ENCODE data around the gene PPIP5K2. TPM values are rescaled to one million over a fixed set of nuclear protein-coding genes. Genes with fewer than 3 reads are reported as not detected.

The PPIP5K2 gene
- total RNA-seq, 2 donors from 2014 or later, result 23.9 to 24.9 TPM

DNA sequence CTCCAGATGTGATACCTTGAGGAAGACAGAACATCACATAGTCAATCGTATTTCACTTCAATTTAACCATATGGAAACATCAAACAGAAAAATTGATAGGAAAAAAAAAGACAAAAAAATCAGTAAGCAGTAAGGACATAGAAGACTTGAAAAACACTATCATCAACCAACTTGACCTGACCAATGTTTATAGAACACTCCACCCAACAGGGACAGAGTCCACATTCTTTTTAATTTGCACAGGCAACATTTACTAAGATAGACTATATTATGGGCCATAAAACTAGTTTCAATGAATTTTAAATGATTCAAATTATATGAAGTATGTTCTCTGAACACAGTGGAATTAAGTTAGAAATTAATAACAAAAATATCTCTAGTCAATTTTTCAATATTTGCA is 117.7 kb downstream of the PPIP5K2 start:
- intact Hi-C loops (cut with DNase I), result no loop called here
- Histone ChIP-seq H3K27ac (no peak overlapping the region), H3K27me3 (replicated peaks; ENCODE audit: insufficient read depth) (no peaks in the 10 kb centered on the region), H3K9me3 (no peaks in the 10 kb centered on the region), H3K36me3 (no peaks in the 10 kb centered on the region), H3K4me3 (no peak overlapping the region), H3K4me1 (replicated peaks) (no peaks in the 10 kb centered on the region)
- no peak for TF ChIP-seq POLR2A (IDR thresholded peaks at IDR 0.05)
- TF ChIP-seq, protein P1, sequence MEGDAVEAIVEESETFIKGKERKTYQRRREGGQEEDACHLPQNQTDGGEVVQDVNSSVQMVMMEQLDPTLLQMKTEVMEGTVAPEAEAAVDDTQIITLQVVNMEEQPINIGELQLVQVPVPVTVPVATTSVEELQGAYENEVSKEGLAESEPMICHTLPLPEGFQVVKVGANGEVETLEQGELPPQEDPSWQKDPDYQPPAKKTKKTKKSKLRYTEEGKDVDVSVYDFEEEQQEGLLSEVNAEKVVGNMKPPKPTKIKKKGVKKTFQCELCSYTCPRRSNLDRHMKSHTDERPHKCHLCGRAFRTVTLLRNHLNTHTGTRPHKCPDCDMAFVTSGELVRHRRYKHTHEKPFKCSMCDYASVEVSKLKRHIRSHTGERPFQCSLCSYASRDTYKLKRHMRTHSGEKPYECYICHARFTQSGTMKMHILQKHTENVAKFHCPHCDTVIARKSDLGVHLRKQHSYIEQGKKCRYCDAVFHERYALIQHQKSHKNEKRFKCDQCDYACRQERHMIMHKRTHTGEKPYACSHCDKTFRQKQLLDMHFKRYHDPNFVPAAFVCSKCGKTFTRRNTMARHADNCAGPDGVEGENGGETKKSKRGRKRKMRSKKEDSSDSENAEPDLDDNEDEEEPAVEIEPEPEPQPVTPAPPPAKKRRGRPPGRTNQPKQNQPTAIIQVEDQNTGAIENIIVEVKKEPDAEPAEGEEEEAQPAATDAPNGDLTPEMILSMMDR (IDR thresholded peaks at IDR 0.05), result no peak
- TF ChIP-seq POLR2AphosphoS5 (IDR thresholded peaks at IDR 0.05), result no peak
- 90% methylated on average over 1 of the region's 1 CpG for WGBS
- DNase-seq (ENCODE audit: low spot score), result no peak

DNA sequence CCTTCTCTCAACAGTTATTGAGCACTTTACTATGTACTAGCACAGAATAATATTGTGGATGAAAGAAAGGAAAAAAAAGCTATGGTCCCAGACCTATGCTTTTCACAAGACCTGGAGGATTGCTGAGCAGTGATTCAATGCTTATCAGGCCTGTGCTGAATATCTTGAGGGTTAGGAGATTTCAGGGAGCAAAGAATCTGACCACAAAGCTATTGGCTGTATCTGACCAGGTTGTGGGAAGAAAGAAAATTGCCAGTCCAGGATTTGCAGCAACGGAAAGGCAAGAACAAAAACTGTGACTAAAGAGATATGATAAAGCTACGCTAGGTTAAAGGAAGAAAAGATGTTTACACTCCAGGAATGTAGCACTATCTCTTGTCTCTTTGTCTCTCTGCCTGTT is 123.6 kb downstream of the PPIP5K2 start:
- no peak overlapping the region for H3K4me3 ChIP-seq
- DNase-seq (ENCODE audit: low spot score), result no peak
- H3K27me3 ChIP-seq (replicated peaks; ENCODE audit: insufficient read depth), result no peaks in the 10 kb centered on the region
- intact Hi-C loops (cut with DNase I), result no loop called here
- no peaks in the 10 kb centered on the region for H3K9me3 ChIP-seq
- 59% methylated on average over 2 of the region's 2 CpGs for WGBS
- H3K27ac ChIP-seq, result no peak overlapping the region
- TF ChIP-seq POLR2AphosphoS5 (IDR thresholded peaks at IDR 0.05), result no peak
- TF ChIP-seq, protein P1 (IDR thresholded peaks at IDR 0.05), result no peak
- TF ChIP-seq POLR2A (IDR thresholded peaks at IDR 0.05), result no peak
- no peaks in the 10 kb centered on the region for H3K4me1 ChIP-seq (replicated peaks)
- no peaks in the 10 kb centered on the region for H3K36me3 ChIP-seq

DNA sequence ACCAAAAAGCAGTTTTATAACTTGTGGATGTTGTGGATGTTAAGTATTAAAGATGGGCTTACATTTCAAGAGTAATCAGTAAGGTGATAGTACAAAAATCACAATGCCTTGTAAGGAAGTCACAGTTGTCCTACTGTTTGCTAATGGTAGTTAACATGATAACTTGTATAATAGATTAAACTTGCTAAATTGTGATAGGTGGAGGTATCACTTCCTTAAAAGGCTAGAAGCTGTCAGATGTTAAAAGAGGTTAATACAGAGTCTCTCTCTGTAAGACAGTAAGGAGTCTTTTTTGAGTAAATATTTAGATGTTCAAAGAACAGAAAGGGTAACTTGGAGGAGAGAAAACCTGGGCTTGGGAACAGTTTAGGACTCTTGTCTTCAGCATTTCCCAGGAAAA is 124.3 kb downstream of the PPIP5K2 start:
- Histone ChIP-seq H3K4me3 (no peak overlapping the region), H3K27ac (no peak overlapping the region)
- no peak for DNase-seq (ENCODE audit: low spot score)

DNA sequence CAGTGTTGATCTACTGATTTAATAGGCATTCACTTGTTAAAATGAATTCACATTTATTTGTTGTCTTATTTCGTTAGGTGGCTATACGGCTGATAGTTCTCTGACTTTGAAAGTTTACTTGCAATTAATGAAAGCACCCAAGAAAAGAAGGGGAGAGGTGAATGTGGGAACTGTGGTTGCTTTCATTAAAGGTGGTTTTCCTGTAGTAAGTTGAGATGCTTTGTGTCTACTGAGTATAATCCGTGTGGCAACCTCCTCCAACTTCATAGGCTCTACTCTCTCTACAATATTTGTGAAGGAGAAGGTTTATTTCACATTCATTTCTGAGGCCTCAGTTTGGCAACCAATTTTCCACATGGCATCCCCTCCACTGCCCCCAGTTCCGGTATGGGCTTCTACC is 125.7 kb downstream of the PPIP5K2 start:
- intact Hi-C loops (cut with DNase I), result no loop called here

More for the DNA sequence above, 124.3 kb downstream of the PPIP5K2 start:
- H3K4me1 ChIP-seq (replicated peaks), result no peaks in the 10 kb centered on the region
- intact Hi-C loops (cut with DNase I), result no loop called here
- no peak for TF ChIP-seq POLR2A (IDR thresholded peaks at IDR 0.05)
- no peak for TF ChIP-seq POLR2AphosphoS5 (IDR thresholded peaks at IDR 0.05)
- TF ChIP-seq, protein P1 (IDR thresholded peaks at IDR 0.05), result no peak
- H3K27me3 ChIP-seq (replicated peaks; ENCODE audit: insufficient read depth), result no peaks in the 10 kb centered on the region
- no peaks in the 10 kb centered on the region for H3K9me3 ChIP-seq
- H3K36me3 ChIP-seq, result no peaks in the 10 kb centered on the region

DNA sequence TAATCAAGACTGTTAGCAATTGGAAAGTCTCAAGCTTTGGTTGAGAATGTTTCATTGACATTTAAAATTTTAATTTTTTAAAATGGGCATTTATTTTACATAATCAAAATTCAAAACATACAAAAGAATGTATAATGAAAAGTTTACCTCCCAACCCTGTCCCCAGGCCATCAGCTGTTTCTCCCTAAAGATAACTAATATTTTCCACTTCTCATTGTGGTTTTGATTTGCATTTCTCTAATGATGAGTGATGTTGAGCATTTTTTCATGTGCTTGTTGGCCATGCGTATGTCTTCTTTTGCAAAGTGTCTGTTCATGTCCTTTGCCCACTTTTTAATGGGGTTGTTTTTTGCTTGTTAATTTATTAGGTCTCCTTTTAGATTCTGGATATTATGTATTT is 127.0 kb downstream of the PPIP5K2 start:
- no peak overlapping the region for H3K4me3 ChIP-seq
- WGBS, result 97% methylated on average over 1 of the region's 1 CpG
- TF ChIP-seq, protein P1 (IDR thresholded peaks at IDR 0.05), result no peak
- no peak for TF ChIP-seq POLR2AphosphoS5 (IDR thresholded peaks at IDR 0.05)
- TF ChIP-seq POLR2A (IDR thresholded peaks at IDR 0.05), result no peak
- no peaks in the 10 kb centered on the region for H3K36me3 ChIP-seq
- H3K4me1 ChIP-seq (replicated peaks), result no peaks in the 10 kb centered on the region
- no peaks in the 10 kb centered on the region for H3K9me3 ChIP-seq
- intact Hi-C loops (cut with DNase I), result no loop called here
- DNase-seq (ENCODE audit: low spot score), result no peak
- no peak overlapping the region for H3K27ac ChIP-seq
- H3K27me3 ChIP-seq (replicated peaks; ENCODE audit: insufficient read depth), result no peaks in the 10 kb centered on the region

More for the DNA sequence above, 125.7 kb downstream of the PPIP5K2 start:
- Histone ChIP-seq H3K4me3 (no peak overlapping the region), H3K4me1 (replicated peaks) (no peaks in the 10 kb centered on the region), H3K36me3 (no peaks in the 10 kb centered on the region), H3K27ac (no peak overlapping the region), H3K9me3 (no peaks in the 10 kb centered on the region), H3K27me3 (replicated peaks; ENCODE audit: insufficient read depth) (no peaks in the 10 kb centered on the region)
- 89% methylated on average over 4 of the region's 4 CpGs for WGBS
- no peak for DNase-seq (ENCODE audit: low spot score)
- TF ChIP-seq POLR2A (IDR thresholded peaks at IDR 0.05) (no peak), POLR2AphosphoS5 (IDR thresholded peaks at IDR 0.05) (no peak)
- TF ChIP-seq, protein P1 (IDR thresholded peaks at IDR 0.05), result no peak
